IMR-90 (cell line): Measurements from ENCODE around the gene NUP93.

ENCODE experiments used
- BHLHE40 ChIP-seq: fragments of 150-350 bp; IDR thresholded peaks from 2 replicates; pipeline ENCODE4 v1.6.1; 2016; ENCODE audit warnings: mild to moderate bottlenecking, low read depth, low read length
- CEBPB ChIP-seq: IDR thresholded peaks from 2 replicates; pipeline ENCODE4 v1.6.1; 2012; ENCODE audit warnings: low read depth, low read length, improper control_type of control experiment
- CHD1 ChIP-seq: IDR thresholded peaks from 2 replicates; pipeline ENCODE4 v1.6.1; 2012; ENCODE audit warnings: low read depth, low read length, improper control_type of control experiment
- FOS ChIP-seq: fragments of 150-350 bp; IDR thresholded peaks from 2 replicates; pipeline ENCODE4 v1.6.1; 2016; ENCODE audit warnings: low read depth, low read length
- MAFK ChIP-seq: IDR thresholded peaks from 2 replicates; pipeline ENCODE4 v1.6.1; 2012; ENCODE audit warnings: low read depth, low read length, improper control_type of control experiment
- MAZ ChIP-seq: IDR thresholded peaks from 2 replicates; pipeline ENCODE4 v1.6.1; 2012; ENCODE audit warnings: low read depth, mild to moderate bottlenecking, low read length, improper control_type of control experiment, moderate library complexity, borderline replicate concordance
- MXI1 ChIP-seq: IDR thresholded peaks from 2 replicates; pipeline ENCODE4 v1.6.1; 2012; ENCODE audit warnings: low read depth, mild to moderate bottlenecking, low read length, moderate library complexity, borderline replicate concordance
- POLR2A ChIP-seq: IDR thresholded peaks from 2 replicates; pipeline ENCODE4 v1.6.1; 2012; ENCODE audit warnings: mild to moderate bottlenecking, low read depth, low read length
- RAD21 ChIP-seq: IDR thresholded peaks from 2 replicates; pipeline ENCODE4 v1.6.1; 2012; ENCODE audit warnings: low read length, improper control_type of control experiment
- RCOR1 ChIP-seq: IDR thresholded peaks from 2 replicates; pipeline ENCODE4 v1.6.1; 2012; ENCODE audit warnings: mild to moderate bottlenecking, low read length, improper control_type of control experiment; ENCODE audit not compliant: insufficient replicate concordance
- RFX5 ChIP-seq: IDR thresholded peaks from 2 replicates; pipeline ENCODE4 v1.8.0; 2012; ENCODE audit warnings: low read depth, mild to moderate bottlenecking, low read length, moderate library complexity
- SMC3 ChIP-seq: fragments of 150-350 bp; IDR thresholded peaks from 2 replicates; pipeline ENCODE4 v1.6.1; 2016; ENCODE audit warnings: low read depth, mild to moderate bottlenecking, antibody characterized with exemption, low read length, moderate library complexity
- TF ChIP-seq, protein P1 (sequence below): conservative IDR thresholded peaks from 2 replicates; pipeline ENCODE4 v1.5.1; 2012; ENCODE audit warnings: mild to moderate bottlenecking, low read depth, low read length, improper control_type of control experiment
- TF ChIP-seq, protein P2 (sequence below): fragments of 150-350 bp; IDR thresholded peaks from 2 replicates; pipeline ENCODE4 v1.6.1; 2016; ENCODE audit warnings: low read depth, mild to moderate bottlenecking, low read length, moderate library complexity, borderline replicate concordance

DNA sequence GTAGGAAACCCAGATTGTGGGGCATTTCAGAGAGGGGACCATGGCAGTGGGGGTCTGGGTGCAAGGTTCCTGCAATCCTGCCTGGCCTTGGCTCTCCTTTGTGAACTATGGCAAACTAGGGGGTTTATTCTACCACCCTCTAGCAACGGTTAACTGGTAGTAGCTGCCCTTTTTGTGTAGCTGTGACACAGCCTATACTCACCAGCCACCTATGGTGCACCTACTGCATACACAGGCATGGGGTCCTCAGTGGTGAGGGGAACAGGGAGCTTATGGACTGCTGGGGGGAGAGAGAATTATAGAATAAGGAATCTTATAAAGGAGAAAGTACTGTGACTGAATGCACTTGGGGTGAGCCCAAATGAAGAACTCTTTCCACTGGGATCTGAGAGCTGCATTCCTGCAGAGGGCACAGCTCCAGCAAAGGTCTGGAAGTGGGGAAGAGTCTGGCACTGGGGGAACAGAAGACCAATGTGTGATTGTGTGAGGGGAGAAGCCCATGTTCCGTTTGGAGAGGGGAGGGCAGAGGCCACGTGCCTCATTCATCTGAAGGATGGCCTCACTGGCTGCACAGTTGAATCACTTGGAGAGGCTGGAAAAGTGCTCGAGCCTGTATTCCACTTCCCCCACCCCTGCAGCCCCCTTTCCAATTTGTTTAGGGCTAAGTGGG, 45.5 kb upstream of the NUP93 start:
- TF ChIP-seq, protein P1, sequence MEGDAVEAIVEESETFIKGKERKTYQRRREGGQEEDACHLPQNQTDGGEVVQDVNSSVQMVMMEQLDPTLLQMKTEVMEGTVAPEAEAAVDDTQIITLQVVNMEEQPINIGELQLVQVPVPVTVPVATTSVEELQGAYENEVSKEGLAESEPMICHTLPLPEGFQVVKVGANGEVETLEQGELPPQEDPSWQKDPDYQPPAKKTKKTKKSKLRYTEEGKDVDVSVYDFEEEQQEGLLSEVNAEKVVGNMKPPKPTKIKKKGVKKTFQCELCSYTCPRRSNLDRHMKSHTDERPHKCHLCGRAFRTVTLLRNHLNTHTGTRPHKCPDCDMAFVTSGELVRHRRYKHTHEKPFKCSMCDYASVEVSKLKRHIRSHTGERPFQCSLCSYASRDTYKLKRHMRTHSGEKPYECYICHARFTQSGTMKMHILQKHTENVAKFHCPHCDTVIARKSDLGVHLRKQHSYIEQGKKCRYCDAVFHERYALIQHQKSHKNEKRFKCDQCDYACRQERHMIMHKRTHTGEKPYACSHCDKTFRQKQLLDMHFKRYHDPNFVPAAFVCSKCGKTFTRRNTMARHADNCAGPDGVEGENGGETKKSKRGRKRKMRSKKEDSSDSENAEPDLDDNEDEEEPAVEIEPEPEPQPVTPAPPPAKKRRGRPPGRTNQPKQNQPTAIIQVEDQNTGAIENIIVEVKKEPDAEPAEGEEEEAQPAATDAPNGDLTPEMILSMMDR, result no peak
- TF ChIP-seq MXI1 (no peak), MAZ (no peak), POLR2A (no peak), CEBPB (no peak), BHLHE40 (no peak), RFX5 (no peak), MAFK (no peak), SMC3 (no peak), RAD21 (no peak), FOS (no peak), CHD1 (no peak), RCOR1 (no peak)
- TF ChIP-seq, protein P2, sequence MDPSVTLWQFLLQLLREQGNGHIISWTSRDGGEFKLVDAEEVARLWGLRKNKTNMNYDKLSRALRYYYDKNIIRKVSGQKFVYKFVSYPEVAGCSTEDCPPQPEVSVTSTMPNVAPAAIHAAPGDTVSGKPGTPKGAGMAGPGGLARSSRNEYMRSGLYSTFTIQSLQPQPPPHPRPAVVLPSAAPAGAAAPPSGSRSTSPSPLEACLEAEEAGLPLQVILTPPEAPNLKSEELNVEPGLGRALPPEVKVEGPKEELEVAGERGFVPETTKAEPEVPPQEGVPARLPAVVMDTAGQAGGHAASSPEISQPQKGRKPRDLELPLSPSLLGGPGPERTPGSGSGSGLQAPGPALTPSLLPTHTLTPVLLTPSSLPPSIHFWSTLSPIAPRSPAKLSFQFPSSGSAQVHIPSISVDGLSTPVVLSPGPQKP, result no peak
